Esophagus (tissue), 2 donors: ENCODE data around the gene LARP1B. TPM values are rescaled to one million over a fixed set of nuclear protein-coding genes. Genes with fewer than 3 reads are reported as not detected.
"Not testable (repeated sequence)": the region's sequence is repeated elsewhere in the genome, so short reads cannot be mapped to it uniquely, and the experiment has no call there.

Source experiments
- H3K27ac ChIP-seq, 2 donors: one replicate each; pipeline ENCODE4 v1.5.1; 2013; ENCODE audit warnings: low read depth in 2 of 2, mild to moderate bottlenecking in 2 of 2, inconsistent platforms in 1 of 2, low read length in 1 of 2, moderate library complexity in 1 of 2
- H3K27me3 ChIP-seq, 2 donors: one replicate each; pipeline ENCODE4 v1.6.1; 2013; ENCODE audit warnings: low read length in 2 of 2, control low read depth in 1 of 2, mild to moderate bottlenecking in 1 of 2; ENCODE audit not compliant: insufficient read depth in 2 of 2, control insufficient read depth in 1 of 2
- H3K36me3 ChIP-seq, 2 donors: one replicate each; pipeline ENCODE4 v1.6.1; 2013; ENCODE audit warnings: low read length in 1 of 2; ENCODE audit not compliant: control insufficient read depth in 2 of 2, insufficient read depth in 2 of 2
- H3K4me1 ChIP-seq, 2 donors: one replicate each; pipeline ENCODE4 v1.6.1; 2013; ENCODE audit warnings: low read length in 1 of 2; ENCODE audit not compliant: control insufficient read depth in 2 of 2, insufficient read depth in 2 of 2
- H3K4me3 ChIP-seq, 2 donors: one replicate each; pipeline ENCODE4 v1.5.1; 2013; ENCODE audit warnings: low read length in 2 of 2, mild to moderate bottlenecking in 2 of 2, low read depth in 1 of 2, moderate library complexity in 1 of 2
- H3K9me3 ChIP-seq, 2 donors: one replicate each; pipeline ENCODE4 v1.6.1; 2013; ENCODE audit warnings: mild to moderate bottlenecking in 2 of 2, low read depth in 1 of 2, low read length in 1 of 2, moderate library complexity in 1 of 2; ENCODE audit not compliant: control insufficient read depth in 2 of 2, insufficient read depth in 1 of 2
- WGBS, 2 donors: extraction: QIAGEN DNeasy Blood & Tissue Kit; methylation state at CpG; one replicate each; pipeline ENCODE4 v1.1.7; 2013; 5-methylcytosine and 5-hydroxymethylcytosine counted together
- polyA plus RNA-seq, 2 donors: library from polyadenylated mRNA; stranded (reverse); fragments of 200-250 nt; gene quantifications; one replicate each; pipeline ENCODE4 v1.2.3, GENCODE V29; 2013
- donor health status: healthy with polysubstance abuse.
- donor health status: Bipolar disorder and iron deficiency.

The LARP1B gene
- polyA plus RNA-seq, 2 donors = 9.7 to 11.0 TPM

DNA sequence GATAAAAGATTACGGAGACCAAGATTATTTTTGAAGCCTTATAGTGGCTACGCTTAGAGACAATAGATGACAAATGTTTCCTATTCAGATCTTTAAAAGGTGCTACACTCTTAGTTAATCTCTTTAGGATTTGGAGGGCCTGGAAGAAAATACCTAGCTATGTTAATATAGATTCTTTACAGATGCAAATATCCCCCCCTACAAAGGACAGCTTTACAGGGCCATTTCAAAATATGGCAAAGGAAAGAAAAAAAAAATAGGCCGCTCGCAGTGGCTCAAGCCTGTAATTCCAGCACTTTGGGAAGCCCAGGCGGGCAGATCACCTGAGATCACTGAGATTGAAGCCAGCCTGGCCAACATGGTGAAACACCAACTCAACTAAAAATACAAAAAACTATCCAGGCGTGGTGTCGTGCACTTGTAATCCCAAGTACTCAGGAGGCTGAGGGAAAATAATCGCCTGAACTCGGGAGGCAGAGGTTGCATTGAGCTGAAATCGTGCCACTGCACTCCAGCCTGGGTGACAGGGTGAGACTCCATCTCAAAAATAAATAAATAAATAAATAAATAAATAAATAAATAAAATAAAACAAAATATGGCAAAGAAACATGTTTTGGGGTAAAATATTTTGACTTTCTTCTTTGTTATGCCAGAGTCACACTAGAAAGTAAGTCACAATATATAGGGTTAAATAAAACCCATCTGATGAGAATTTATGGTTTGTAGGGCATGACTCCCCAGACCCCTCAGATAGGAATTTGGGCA lies 5.5 kb upstream of the LARP1B start:
- not testable (repeated sequence) for H3K27ac ChIP-seq, H3K4me3 ChIP-seq, H3K27me3 ChIP-seq, H3K36me3 ChIP-seq, H3K4me1 ChIP-seq, H3K9me3 ChIP-seq
- WGBS, 2 donors = 94 to 97% methylated on average over 10 of the region's 10 CpGs

DNA sequence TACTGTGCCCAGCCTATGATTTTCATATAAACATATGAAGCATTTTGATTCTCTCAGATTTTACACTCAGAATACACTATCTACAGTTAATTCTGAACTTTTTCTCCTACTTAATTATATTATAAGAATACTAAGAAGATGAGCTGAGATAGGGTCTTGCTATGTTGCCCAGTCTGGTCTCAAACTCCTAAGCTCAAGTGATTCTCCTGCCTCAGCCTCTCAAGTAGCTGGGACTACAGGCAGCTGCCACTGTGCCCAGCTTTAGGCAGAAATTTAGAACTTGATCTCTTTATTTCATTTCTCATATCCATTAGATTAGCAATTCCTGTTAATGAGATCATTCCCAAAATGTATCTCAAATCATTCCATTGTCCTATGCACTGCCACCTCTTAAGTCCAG lies 4.7 kb upstream of the LARP1B start:
- H3K9me3 ChIP-seq = no peaks in the 10 kb centered on the region
- H3K4me3 ChIP-seq = no peak overlapping the region
- H3K4me1 ChIP-seq = no peaks in the 10 kb centered on the region
- no peaks in the 10 kb centered on the region for H3K36me3 ChIP-seq
- H3K27me3 ChIP-seq = no peaks in the 10 kb centered on the region
- no peak overlapping the region for H3K27ac ChIP-seq

DNA sequence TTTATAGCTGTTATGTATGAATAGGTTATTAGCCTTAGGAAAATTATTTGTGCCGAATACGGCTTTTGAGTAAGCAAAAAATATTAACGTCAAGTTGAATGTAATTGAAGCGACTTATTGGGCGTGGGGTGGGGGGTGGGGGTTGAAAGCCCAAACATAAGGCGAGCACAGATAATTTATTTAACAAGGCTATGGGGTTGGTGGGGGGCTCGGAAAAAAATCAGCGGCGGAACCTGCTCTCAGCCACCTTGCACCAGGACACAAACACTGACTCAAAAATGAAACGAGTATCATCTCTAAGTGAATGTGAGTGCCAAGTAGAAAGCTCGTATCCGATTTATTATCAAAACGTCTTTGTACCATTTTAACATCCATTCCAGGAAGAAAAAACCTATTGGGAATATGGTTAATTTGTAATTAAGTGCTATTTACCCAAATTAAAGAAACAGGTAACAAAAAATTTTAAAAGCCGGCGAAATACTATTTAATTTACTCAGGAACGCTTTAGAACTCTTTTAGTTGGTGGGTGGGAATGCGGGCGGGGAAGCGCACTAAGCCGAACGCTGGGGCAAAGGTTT lies 902 bp upstream of the LARP1B start:
- peaks cover 0 to 3% of the 10 kb centered on the region in 2 donors for H3K4me1 ChIP-seq
- 14 to 15% methylated on average over 21 of the region's 21 CpGs for WGBS, 2 donors
- H3K27me3 ChIP-seq = no peaks in the 10 kb centered on the region
- peak overlapping the region; percentile 98 to 99 for H3K27ac ChIP-seq
- H3K9me3 ChIP-seq = no peaks in the 10 kb centered on the region
- no peaks in the 10 kb centered on the region for H3K36me3 ChIP-seq
- H3K4me3 ChIP-seq = peak overlapping the region; percentile 75 to 89

DNA sequence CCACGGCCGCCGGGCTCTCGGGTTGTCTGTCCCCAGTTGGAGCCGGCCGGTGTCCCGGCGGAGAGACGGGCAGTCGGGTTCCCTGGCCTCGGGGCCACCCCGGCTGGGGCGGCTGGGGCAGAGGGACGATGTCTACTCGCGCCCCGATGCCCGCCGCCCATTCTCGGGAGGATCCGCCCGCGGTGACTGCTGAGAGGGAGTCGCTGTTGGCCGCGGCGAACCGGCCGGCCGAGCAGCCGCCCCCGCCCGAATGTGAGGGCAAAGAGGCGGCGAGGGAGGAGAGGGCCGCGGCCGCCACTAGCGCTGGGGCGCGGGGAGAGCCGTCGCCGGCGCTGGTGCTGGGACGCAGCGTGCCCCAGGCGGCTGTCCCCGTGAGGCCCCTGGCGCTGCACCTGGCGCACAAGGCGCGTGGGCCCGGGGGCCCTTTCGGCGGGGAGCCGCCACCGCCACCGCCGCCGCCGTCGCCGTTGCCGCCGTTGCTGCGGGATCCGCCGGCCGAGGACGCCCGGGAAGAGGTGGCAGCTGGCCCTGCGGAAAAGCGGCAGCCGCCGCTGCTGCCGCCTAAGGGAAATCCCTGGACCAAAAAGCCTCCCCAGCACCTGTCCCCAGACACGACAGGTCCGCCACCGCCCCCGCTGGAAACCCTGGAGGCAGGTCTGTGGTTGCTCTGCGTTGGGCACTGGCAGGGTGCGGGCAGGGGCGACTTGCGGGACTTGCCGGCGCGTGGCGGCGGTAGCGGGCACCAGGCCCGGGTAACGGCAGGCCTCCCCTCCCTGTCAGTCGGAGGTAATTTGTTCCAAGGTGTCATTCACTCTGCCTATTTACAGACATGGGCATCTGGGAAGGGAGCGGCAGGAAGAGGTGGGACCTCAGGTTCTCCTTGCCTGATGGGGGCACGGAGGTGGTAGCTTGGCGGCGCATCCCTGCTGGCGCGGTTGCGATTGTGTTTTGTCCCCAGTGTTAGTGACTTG lies 739 bp downstream of the LARP1B start:
- peaks cover 0 to 3% of the 10 kb centered on the region in 2 donors for H3K4me1 ChIP-seq
- no peaks in the 10 kb centered on the region for H3K36me3 ChIP-seq
- H3K4me3 ChIP-seq = peak overlapping the region; percentile 75 to 89
- H3K27me3 ChIP-seq = no peaks in the 10 kb centered on the region
- H3K27ac ChIP-seq = peak overlapping the region; percentile 98 to 99
- 0% methylated on average over 88 to 101 of the region's 101 CpGs for WGBS, 2 donors
- no peaks in the 10 kb centered on the region for H3K9me3 ChIP-seq

DNA sequence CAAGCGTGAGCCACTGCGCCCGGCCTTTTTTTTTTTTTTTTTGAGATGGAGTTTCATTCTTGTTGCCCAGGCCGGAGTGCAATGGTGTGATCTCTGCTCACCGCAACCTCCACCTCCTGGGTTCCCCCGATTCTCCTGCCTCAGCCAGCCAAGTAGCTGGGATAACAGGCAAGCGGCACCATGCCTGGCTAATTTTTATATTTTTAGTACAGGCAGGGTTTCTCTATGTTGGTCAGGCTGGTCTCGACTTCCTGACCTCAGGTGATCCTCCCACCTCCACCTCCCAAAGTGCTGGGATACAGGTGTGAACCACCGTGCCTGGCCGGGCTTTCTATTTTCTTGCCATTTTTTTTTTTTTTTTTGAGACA lies 5.3 kb downstream of the LARP1B start:
- H3K4me3 ChIP-seq, H3K27ac ChIP-seq, H3K36me3 ChIP-seq, H3K9me3 ChIP-seq, H3K4me1 ChIP-seq, H3K27me3 ChIP-seq: not testable (repeated sequence)
- 95 to 99% methylated on average over 7 to 10 of the region's 10 CpGs for WGBS, 2 donors

DNA sequence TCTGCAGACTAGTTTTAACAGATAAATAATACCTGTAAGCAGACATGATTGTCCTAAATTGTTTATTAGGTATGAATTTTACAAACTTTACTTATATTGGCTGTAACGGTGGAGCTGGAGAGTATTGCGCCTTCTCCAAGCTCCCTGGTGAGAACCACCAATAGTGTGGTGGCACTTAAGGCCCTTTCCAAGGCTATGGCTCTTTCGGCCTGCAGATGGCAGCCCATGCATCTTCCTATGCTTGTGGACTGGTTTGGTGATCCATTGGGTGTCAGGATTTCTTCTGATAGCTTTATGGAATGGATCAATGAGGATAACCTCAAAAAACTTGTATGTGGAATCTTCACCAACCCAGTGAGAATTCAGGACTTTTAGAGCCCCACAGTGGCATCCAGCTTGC lies 7.8 kb downstream of the LARP1B start:
- Histone ChIP-seq H3K4me1 (no peaks in the 10 kb centered on the region), H3K9me3 (no peaks in the 10 kb centered on the region), H3K4me3 (no peak overlapping the region), H3K36me3 (peaks cover 0 to 2% of the 10 kb centered on the region in 2 donors), H3K27ac (no peak overlapping the region), H3K27me3 (no peaks in the 10 kb centered on the region)
- WGBS, 2 donors = 91 to 94% methylated on average over 3 of the region's 3 CpGs

DNA sequence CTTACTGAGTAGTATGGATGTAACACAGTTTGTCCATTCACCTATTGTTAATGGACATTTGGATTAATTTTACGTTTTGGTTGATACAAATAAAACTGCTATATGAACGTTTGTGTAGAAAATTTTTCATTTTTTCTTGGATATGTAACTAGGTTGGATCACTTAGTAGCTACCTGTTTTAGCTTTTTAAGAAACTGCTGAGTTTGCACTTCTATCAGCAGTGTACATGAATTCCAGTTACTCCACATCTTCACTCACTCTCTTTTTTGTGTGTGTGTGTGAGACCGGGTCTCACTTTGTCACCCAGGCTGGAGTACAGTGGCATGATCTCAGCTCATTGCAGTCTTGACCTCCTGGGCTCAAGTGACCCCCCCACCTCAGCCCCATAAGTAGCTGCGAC lies 15.4 kb downstream of the LARP1B start:
- Histone ChIP-seq H3K27ac (no peak overlapping the region), H3K9me3 (no peaks in the 10 kb centered on the region), H3K4me3 (no peak overlapping the region), H3K36me3 (peaks cover 0 to 2% of the 10 kb centered on the region in 2 donors), H3K27me3 (no peaks in the 10 kb centered on the region), H3K4me1 (no peaks in the 10 kb centered on the region)
- 83 to 87% methylated on average over 4 of the region's 4 CpGs for WGBS, 2 donors

DNA sequence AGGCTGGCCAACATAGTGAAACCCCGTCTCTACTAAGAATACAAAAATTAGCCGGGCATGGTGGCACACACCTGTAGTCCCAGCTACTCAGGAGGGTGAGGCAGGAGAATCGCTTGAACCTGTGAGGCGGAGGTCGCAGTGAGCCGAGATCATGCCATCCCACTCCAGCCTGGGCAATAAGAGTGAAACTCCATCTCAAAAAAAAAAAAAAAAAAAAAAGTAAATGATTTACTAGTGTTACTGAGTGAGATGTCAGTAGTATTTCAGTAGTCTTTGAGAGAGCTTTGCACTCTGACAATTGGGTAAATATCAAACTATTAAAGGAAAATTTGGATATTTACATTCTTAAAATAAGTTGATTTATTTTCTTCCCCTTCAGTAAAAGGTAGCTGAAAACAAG lies 34.2 kb downstream of the LARP1B start:
- H3K9me3 ChIP-seq, H3K36me3 ChIP-seq: not testable (repeated sequence)
- WGBS, 2 donors = 93 to 95% methylated on average over 6 of the region's 6 CpGs

DNA sequence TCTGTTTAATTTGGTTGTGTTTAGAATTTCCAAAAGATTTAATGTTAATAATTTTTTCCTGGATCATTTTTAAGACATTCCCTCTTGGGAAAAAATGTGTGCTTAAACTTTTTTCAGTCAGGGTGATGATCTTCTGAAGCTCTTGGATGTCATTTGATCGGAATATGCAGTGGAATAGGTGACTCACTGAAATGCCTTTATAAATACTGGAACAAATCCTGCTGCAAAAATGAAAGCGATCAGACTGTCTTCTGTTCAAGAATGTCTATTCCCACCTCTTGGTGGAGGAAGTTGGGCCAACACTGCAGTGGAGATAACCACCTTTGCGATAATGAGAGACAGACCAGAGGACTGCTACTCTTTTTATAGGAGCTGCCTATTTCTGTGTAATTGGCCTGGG lies 46.7 kb downstream of the LARP1B start:
- H3K27ac ChIP-seq = no peak overlapping the region
- H3K4me3 ChIP-seq = no peak overlapping the region
- WGBS, 2 donors = 89 to 98% methylated on average over 3 of the region's 3 CpGs
- no peaks in the 10 kb centered on the region for H3K9me3 ChIP-seq
- no peaks in the 10 kb centered on the region for H3K27me3 ChIP-seq
- H3K36me3 ChIP-seq = peaks cover 0 to 3% of the 10 kb centered on the region in 2 donors
- H3K4me1 ChIP-seq = no peaks in the 10 kb centered on the region

More for the DNA sequence above, 34.2 kb downstream of the LARP1B start:
- not testable (repeated sequence) for H3K4me3 ChIP-seq, H3K27ac ChIP-seq, H3K27me3 ChIP-seq, H3K4me1 ChIP-seq
